ENCODE results near the gene ERCC6L2.
A peak's percentile ranks its signal among the peaks of the same experiment; 100 is the strongest.

The ERCC6L2 gene

GRCh38 chr9:95864852-95865580 lies 10.5 kb upstream of the ERCC6L2 start:
- no peak for DNase-seq

- DNase-seq: no peak
Measured at GRCh38 chr9:95870352-95870751, 5.1 kb upstream of the ERCC6L2 start.

GRCh38 chr9:95870906-95871305 lies 4.6 kb upstream of the ERCC6L2 start:
- DNase-seq: no peak

GRCh38 chr9:95874303-95874988 lies 1.0 kb upstream of the ERCC6L2 start:
- DNase-seq: no peak

GRCh38 chr9:95874989-95875304 lies 544 bp upstream of the ERCC6L2 start:
- DNase-seq: peak; percentile 60

- DNase-seq: no peak
Measured at GRCh38 chr9:95876138-95876444, 600 bp downstream of the ERCC6L2 start.

GRCh38 chr9:95876595-95876994 lies 1.1 kb downstream of the ERCC6L2 start:
- peak; percentile 24 for DNase-seq

- DNase-seq: no peak
Measured at GRCh38 chr9:95877984-95878383, 2.5 kb downstream of the ERCC6L2 start.

GRCh38 chr9:95879591-95879990 lies 4.1 kb downstream of the ERCC6L2 start:
- DNase-seq: no peak

GRCh38 chr9:95880021-95880690 lies 4.7 kb downstream of the ERCC6L2 start:
- peak; percentile 40 for DNase-seq

GRCh38 chr9:95887926-95888497 lies 12.5 kb downstream of the ERCC6L2 start:
- DNase-seq: peak; percentile 20

GRCh38 chr9:95890594-95890993 lies 15.1 kb downstream of the ERCC6L2 start:
- DNase-seq: no peak

GRCh38 chr9:95891067-95891671 lies 15.7 kb downstream of the ERCC6L2 start:
- no peak for DNase-seq

GRCh38 chr9:95892690-95893089 lies 17.2 kb downstream of the ERCC6L2 start:
- DNase-seq: no peak

- DNase-seq: peak; percentile 15
Measured at GRCh38 chr9:95896580-95896979, 21.1 kb downstream of the ERCC6L2 start.

- DNase-seq: no peak
Measured at GRCh38 chr9:95901506-95901905, 26.0 kb downstream of the ERCC6L2 start.

- DNase-seq: no peak
Measured at GRCh38 chr9:95903398-95903797, 27.9 kb downstream of the ERCC6L2 start.

GRCh38 chr9:95907794-95908193 lies 32.3 kb downstream of the ERCC6L2 start:
- DNase-seq: peak; percentile 7

GRCh38 chr9:95910023-95910707 lies 34.7 kb downstream of the ERCC6L2 start:
- no peak for DNase-seq

- DNase-seq: no peak
Measured at GRCh38 chr9:95910770-95911340, 35.4 kb downstream of the ERCC6L2 start.

GRCh38 chr9:95912773-95913172 lies 37.3 kb downstream of the ERCC6L2 start:
- no peak for DNase-seq

GRCh38 chr9:95920017-95920416 lies 44.5 kb downstream of the ERCC6L2 start:
- DNase-seq: no peak

GRCh38 chr9:95923794-95924193 lies 48.3 kb downstream of the ERCC6L2 start:
- no peak for DNase-seq

Measured in CD4-positive, alpha-beta T cell treated with Interleukin-21 for 1 hour (primary cell).